NCI-H1694 (cell line): ENCODE measurements around the gene GFI1B.
"Not testable (repeated sequence)": the region's sequence is repeated elsewhere in the genome, so short reads cannot be mapped to it uniquely, and the experiment has no call there.

ENCODE experiments used
- DNase-seq: peaks from one replicate; lab custom pipeline; 2025; lab: John Stamatoyannopoulos, UW

The GFI1B gene

DNA sequence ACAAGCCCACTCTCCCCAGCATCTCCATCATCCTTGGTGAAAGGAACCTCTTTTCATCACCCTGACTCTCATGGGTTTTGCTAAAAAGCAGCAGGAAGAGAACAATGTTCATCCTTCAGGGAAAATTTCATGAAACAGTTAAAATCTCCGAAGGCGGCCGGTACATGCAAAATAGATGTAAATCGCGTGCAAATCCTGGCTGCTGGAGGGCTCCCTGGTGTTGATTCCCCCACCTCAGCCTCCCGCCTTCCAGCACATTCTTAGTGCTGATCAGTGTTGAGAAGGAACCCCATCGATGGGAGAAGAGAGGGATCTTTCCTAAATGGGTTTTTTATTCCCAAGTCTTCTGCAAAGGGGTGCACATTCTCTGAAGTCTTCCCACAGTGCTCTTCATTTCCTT lies 8.7 kb upstream of the GFI1B start:
- no peak for DNase-seq

DNA sequence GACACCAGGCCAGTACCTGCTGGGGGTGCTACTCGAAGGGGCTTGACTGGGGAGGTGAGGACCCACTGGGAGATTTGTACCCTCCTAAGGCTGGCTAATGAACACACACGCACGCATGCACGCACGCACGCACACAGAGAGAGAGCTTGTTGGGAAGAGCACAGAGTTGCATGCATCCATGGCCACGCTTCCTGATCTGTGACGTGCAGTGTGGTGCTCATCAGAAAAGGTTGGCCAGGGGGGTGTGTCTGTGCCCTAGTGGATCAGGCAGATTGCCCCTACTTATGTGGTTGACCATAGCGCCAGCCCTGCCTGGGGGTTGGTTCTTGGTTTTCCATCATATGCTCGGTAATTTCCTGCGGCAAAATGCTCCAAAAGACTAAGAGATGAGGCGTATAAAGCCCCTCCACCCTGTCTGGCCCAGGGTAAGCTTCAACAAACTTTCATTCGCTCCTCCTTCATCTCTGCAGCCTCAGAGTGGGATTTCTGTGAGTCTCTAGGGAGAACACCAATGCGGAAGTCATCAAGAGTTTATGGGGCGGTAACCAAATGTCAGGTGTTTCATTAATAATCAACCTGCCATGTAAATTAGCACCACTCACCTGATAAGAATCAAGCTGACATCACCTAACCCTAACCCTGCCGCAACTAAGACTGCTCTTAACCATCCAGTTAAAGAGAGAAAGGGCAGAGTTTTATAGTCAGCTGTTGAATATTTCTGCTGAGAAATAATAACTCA lies 8.0 kb upstream of the GFI1B start:
- no peak for DNase-seq

- no peak for DNase-seq
Measured at GRCh38 chr9:132973166-132973565, 5.3 kb upstream of the GFI1B start.

DNA sequence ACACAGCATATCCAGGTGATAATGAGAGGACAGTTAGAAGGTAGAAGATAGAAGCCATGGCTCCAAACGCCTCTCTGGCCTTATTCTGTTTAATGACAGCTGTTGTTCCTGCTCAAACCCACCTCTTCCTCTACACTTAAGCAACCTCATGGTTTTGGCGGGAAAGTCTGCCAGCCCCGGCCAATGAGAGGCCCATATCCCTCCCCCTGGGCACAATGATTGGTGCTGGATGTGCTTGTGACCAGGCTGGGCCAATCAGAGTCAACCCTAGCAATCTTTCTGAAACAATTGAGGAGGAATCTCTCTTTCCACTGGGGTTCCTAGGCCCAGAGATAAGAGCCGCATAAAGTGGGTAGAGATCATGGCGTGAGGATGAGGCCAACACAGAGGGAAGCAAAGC lies 4.8 kb upstream of the GFI1B start:
- no peak for DNase-seq

DNA sequence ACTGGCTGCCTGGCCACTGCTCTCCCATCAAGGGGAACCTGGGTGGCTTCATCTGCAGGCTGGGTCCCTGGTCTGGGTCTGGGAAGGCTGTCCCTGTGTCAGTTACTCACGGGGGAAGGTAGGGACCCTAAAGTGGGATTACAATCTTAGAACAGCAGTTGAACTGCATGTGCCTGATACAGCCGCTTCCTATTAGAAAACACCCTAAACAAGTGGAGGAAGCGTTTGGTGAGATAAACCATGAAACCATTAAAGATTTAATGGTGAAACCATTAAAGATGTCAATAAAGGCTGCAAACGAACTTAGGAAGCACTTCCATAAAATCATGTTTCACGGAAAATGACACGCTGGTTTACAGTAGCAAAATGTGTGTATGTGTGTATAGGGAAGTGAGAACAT lies 2.5 kb upstream of the GFI1B start:
- DNase-seq: no peak

GRCh38 chr9:132976571-132976970 lies 1.9 kb upstream of the GFI1B start:
- DNase-seq: no peak

DNA sequence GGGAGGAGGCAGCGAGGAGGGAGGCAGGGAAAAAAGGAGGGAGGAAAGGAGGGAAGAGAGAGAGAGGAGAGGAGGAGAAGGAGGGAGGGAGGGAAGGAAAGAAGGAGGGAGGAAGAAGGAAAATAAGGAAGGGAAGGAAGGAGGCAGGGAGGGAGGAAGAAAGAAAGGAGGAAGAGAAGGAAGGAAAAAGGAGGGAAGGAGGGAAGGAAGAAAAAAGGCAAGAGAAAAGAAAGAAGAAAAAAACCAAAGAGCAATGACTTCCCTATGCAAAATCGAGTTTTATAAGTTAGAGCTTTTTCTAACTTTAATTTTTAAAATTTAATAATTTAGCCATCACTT lies 413 bp upstream of the GFI1B start:
- no peak for DNase-seq

- DNase-seq: no peak
Measured at GRCh38 chr9:132980157-132980556, 1.7 kb downstream of the GFI1B start.

GRCh38 chr9:132982458-132982857 lies 4.0 kb downstream of the GFI1B start:
- DNase-seq: no peak

GRCh38 chr9:132983491-132984201 lies 5.2 kb downstream of the GFI1B start:
- DNase-seq: no peak

DNA sequence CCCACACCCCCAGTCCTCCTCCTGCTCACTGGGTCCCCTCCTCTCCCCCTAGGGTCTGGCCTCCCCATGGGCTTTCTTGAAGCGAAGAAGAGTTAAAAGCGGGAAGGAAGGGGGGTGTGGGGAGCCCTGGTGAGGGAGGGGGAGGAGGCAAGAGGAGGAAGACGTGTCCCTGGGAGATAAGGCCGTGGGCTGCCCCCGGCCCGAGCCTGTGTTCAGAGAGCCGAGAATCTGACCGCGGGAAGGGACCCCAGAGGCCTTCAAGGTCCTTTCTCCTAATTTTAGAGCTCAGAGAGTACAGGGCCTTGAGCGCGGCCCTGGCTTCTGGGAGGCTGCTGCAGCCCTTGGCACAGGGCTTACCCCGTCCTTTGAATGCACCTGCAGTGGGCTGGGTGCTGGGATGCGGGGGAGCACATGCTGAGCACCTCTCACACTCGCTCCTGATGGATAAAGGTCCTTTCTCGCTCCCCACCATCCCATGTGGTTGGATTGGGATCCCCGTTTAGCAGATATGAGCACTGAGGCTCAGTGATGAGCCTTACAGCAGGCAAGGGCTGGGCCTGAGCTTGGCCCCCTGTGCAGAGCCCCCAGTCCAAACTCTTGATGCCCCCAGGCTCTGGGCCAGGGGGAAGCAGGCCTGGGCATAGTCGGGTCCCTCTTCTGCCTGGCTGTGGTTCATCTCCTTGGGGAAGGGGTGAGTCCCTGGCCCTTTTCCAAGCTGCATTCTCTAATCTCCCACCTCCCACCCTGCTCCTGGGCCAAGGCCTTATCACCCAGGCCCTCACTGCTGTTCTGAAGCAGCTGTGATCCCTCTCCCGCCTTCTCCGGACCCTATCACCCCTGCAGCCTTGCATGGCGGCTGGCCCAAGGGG lies 5.9 kb downstream of the GFI1B start:
- no peak for DNase-seq

DNA sequence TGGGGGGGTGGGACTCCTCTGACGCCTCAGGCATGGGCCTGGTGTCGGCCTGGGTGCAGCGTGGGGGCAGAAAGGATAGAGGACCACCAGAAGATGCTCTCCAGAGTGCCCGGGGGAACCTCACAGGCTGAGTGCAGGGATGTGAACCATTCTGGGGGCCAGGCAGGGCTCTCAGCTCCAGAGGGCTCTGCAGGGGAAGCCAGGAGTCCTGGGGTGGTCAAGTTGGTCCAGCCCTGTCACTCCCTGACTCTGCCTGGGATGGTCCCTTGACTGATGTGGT lies 6.5 kb downstream of the GFI1B start:
- no peak for DNase-seq

GRCh38 chr9:132985489-132985888 lies 7.0 kb downstream of the GFI1B start:
- DNase-seq: no peak

- DNase-seq: no peak
Measured at GRCh38 chr9:132986114-132986513, 7.6 kb downstream of the GFI1B start.

GRCh38 chr9:132986640-132987620 lies 8.4 kb downstream of the GFI1B start:
- DNase-seq: no peak

DNA sequence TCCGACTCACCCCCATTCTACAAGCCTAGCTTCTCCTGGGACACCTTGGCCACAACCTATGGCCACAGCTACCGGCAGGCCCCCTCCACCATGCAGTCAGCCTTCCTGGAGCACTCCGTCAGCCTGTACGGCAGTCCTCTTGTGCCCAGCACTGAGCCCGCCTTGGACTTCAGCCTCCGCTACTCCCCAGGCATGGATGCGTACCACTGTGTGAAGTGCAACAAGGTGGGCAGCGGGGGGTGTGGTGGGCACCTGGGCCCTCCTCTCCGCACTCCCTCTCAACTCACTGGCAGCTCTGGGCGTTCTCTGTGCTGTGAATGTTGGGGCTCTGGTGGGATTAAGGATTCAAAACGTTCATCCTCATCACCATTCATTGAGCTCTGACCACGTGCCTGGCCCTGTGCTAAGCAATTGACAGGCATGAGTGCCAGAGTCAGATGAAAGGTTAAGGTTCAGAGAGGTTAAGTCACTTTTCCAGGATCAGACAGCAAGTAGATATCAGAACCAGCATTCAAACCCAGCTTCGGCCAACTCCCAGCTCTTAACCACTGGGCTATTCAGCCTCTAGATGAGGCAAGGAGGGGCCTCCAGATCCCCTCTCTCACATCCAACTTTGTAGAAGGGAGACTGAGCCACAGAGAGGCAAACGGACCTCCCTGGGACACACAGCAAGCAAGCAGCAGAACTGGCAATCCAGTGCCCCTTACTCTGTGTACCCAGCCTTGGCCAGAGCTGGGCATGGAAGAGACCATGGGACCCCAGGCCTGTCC lies 9.9 kb downstream of the GFI1B start:
- DNase-seq: no peak

DNA sequence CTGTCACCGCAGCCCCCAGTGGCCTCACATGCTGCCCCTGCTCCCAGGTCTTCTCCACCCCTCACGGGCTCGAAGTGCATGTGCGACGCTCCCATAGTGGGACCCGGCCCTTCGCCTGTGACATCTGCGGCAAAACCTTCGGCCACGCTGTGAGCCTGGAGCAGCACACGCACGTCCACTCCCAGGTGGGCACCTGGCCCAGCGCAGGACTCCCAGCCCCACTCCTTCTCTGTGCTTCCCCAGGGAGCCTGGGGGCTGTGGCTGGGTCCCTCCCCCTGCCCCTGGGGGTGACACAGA lies 10.5 kb downstream of the GFI1B start:
- no peak for DNase-seq

GRCh38 chr9:132989414-132989996 lies 11.0 kb downstream of the GFI1B start:
- no peak for DNase-seq

DNA sequence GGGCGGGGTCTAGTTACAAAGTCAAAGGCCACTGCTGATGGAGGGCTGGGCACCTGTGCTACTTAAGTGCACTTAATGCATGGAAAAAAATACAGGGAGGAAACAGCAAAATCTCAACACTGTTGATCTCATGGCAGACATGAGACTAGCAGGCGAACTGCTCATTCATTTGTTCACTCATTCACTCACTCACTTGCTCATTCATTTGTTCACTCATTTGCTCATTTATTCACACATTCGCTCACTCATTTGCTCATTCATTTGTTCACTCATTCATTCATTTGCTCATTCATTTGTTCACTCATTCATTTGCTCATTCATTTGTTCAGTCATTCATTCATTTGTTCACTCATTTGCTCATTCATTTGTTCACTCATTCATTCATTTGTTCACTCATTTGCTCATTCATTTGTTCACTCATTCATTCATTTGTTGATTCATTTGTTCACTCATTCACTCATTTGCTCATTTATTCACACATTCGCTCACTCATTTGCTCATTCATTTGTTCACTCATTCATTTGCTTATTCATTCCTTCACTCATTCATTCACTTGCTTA lies 11.6 kb downstream of the GFI1B start:
- not testable (repeated sequence) for DNase-seq

DNA sequence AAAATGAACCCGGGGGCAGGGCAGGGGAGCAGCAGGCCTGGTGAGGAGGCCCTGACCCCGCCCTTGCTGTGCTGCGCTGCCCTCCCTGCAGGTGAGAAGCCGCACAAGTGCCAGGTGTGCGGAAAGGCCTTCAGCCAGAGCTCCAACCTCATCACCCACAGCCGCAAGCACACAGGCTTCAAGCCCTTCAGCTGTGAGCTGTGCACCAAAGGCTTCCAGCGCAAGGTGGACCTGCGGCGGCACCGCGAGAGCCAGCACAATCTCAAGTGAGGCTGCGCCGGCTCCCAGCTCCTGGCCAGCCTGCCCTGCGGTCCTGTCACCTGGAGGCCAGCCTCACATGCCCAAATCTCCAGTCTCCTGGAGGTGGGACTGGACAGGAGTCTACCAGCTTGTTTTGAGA lies 12.3 kb downstream of the GFI1B start:
- no peak for DNase-seq
